Measurements from ENCODE around the gene FOLR1.

DNA sequence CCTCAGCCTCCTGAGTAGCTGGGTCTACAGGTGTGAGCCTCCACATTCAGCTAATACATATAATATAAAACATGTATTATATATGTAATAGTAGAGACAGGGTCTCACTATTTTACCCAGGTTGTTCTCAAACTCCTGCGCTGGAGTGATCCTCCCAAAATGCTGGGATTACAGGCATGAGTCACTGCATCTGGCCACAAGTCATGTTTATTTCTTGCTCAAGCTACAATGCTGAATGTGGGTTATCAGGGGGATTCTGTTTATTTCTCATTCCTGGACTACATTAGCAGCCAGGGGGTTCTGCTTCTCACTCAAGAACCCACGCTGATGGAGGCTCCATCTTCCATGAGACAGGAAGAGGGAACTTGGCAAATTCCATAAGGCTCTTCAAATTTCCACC lies 31.6 kb upstream of the FOLR1 start:
- TF ChIP-seq, protein P1, sequence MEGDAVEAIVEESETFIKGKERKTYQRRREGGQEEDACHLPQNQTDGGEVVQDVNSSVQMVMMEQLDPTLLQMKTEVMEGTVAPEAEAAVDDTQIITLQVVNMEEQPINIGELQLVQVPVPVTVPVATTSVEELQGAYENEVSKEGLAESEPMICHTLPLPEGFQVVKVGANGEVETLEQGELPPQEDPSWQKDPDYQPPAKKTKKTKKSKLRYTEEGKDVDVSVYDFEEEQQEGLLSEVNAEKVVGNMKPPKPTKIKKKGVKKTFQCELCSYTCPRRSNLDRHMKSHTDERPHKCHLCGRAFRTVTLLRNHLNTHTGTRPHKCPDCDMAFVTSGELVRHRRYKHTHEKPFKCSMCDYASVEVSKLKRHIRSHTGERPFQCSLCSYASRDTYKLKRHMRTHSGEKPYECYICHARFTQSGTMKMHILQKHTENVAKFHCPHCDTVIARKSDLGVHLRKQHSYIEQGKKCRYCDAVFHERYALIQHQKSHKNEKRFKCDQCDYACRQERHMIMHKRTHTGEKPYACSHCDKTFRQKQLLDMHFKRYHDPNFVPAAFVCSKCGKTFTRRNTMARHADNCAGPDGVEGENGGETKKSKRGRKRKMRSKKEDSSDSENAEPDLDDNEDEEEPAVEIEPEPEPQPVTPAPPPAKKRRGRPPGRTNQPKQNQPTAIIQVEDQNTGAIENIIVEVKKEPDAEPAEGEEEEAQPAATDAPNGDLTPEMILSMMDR (conservative IDR thresholded peaks at IDR 0.05; ENCODE audit: low read length), result no peak
- no peak for TF ChIP-seq EZH2phosphoT487 (IDR thresholded peaks at IDR 0.05; ENCODE audit: borderline replicate concordance)
